HG03025 (cell line): ENCODE measurements around the gene LRP1B.
A peak's percentile ranks its signal among the peaks of the same experiment; 100 is the strongest.

Experiments
- ATAC-seq: cut with Tn5 transposase; IDR thresholded peaks from one replicate; pipeline ENCODE4 v1.9.1; 2021; ENCODE audit warnings: mild to moderate bottlenecking, moderate library complexity; ENCODE audit not compliant: unreplicated experiment, low FRiP score

The LRP1B gene

DNA sequence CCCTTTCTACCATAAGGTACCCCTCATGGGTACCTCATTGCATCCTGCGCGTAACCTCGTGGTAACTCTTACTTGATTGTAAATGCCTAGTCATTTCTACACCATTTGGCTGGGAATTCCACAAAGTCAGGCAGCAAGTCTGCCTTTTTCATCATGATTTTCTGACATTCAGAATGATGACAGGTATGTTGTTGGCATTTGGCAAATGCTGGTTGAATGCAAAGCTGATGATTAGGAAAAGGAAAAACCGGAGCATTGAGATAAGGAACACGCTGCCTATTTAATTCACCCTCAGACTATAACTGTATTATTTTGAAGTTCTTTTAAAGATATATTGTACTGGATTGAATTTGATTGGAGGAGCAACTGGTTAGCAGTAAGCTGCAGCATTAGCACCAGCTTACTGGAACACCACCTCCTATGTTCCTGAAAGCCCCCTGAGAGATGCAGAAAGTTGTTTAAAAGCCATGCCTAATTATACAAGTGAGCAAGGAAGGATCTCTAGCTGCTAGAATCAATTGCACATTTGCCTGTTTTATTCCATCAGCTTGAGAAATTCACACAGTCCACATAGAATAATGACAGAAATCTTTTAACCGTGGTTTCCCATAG, 520.1 kb downstream of the LRP1B start:
- no peak for ATAC-seq

- no peak for ATAC-seq
Observed at GRCh38 chr2:141605163-141605562, 525.7 kb downstream of the LRP1B start.

DNA sequence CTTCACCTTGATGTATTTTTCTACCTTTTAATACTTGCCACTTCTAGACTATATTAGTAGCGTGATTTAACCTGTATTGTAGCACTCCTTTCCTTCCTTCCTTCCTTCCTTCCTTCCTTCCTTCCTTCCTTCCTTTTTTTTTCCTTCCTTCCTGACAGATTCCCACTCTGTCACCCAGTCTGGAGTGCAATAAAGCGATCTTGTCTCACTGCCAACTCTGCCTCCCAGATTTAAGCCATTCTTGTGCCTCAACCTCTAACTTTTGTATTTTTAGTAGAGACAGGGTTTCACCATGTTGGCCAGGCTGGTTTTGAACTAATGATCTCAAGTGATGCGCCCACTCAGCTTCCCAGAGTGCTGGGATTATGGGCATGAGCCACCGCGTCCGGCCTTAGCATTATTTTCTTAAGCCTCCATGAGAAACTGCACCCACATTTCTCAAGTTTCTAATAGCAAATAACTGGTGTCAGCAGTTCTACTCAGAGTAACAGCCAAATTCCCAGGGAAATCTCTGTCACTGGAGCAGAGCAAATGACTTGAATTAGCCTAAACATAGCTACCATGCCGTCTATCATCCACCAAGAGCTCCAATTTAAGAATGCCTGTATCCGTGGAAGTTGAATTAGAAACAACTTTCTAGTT, 529.2 kb downstream of the LRP1B start:
- ATAC-seq = no peak

- ATAC-seq = no peak
Observed at GRCh38 chr2:141599721-141600120, 531.1 kb downstream of the LRP1B start.

GRCh38 chr2:141598982-141599381, 531.8 kb downstream of the LRP1B start:
- no peak for ATAC-seq

DNA sequence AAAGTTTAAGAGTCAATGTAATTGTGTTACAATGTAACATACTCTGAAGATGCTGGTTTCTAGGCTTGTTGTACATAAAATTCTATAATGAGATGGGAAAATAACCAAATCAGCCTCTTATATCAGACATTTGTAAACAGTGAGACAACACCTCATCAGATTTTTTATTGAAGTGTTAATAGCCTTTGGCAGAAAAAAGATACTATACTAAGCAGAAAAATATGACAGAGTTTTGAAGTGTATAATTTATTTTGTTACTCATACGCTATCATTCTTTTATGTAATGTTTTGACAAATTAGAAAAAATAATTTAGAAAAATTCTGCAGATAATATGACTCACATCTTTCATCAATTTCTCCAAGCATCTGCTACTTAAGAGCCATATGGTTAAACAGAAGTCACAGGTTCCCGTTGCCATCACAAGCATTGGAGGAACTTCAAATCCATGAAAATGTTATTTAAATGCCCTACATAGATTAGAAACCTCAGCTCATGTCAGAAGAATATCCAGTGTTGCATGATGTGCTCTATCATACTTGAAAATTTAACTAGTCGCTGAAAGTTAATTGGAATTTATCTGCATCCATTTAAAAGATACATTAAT, 535.4 kb downstream of the LRP1B start:
- no peak for ATAC-seq

- no peak for ATAC-seq
Observed at GRCh38 chr2:141591787-141592186, 539.0 kb downstream of the LRP1B start.

GRCh38 chr2:141590620-141591019, 540.2 kb downstream of the LRP1B start:
- ATAC-seq = no peak

GRCh38 chr2:141589314-141589713, 541.5 kb downstream of the LRP1B start:
- no peak for ATAC-seq

GRCh38 chr2:141586985-141587384, 543.8 kb downstream of the LRP1B start:
- ATAC-seq = no peak

- no peak for ATAC-seq
Observed at GRCh38 chr2:141582213-141582612, 548.6 kb downstream of the LRP1B start.

DNA sequence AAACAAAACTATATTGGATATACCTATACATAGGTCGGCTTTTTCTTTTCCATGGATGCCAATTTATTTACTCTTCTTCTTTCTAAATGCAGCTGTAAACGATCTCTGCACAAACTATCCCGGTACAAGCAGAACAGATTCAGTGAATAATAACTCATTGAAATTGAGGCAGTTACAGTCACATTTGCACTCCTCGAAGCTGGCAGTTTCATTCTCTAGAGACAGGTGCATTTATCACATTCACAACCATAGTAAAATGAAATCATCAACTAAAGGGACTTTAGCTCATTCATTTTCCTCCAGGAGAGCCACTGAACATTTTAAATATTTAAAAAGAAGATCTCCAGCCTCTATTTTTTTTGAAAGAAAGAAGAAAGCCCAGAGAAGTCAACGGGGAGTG, 551.7 kb downstream of the LRP1B start:
- no peak for ATAC-seq

GRCh38 chr2:141570474-141571131, 560.2 kb downstream of the LRP1B start:
- no peak for ATAC-seq

DNA sequence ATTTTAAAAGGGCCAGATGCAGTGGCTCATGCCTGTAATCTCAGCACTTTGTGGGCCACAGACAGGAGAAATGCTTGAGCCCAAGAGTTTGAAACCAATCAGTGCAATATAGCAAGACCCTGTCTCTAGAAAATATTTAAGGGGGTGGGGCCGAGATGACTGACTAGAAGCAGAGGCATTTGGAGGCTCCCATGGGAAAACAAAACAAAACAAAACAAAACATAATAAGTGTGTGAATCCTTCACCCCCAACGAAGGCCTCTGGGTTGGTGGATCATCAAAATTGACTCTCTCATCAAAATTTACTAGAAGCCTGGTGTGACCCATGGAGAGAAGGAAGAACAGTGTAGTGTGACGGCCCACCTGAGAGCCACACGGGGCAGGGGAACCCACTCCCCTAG, 560.9 kb downstream of the LRP1B start:
- ATAC-seq = no peak

DNA sequence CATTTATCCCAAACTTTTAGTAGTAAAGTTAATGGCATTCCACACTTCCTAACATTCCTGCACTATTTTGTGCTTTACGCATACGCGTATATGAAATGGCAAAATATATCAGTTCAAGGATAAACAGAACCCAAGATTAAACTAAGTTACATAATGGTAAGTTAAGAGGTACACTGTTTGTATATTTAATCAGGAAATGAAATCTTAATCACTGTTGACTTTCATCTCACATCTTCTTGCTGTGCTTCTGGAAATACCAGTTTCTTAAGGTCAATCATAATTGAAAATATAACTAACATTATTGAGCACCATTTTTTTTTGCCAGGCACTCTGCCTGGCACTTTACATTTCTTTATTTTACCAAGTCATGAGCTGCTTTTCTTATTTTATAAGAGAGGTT, 565.2 kb downstream of the LRP1B start:
- ATAC-seq = no peak

- ATAC-seq = no peak
Observed at GRCh38 chr2:141560723-141561122, 570.1 kb downstream of the LRP1B start.

DNA sequence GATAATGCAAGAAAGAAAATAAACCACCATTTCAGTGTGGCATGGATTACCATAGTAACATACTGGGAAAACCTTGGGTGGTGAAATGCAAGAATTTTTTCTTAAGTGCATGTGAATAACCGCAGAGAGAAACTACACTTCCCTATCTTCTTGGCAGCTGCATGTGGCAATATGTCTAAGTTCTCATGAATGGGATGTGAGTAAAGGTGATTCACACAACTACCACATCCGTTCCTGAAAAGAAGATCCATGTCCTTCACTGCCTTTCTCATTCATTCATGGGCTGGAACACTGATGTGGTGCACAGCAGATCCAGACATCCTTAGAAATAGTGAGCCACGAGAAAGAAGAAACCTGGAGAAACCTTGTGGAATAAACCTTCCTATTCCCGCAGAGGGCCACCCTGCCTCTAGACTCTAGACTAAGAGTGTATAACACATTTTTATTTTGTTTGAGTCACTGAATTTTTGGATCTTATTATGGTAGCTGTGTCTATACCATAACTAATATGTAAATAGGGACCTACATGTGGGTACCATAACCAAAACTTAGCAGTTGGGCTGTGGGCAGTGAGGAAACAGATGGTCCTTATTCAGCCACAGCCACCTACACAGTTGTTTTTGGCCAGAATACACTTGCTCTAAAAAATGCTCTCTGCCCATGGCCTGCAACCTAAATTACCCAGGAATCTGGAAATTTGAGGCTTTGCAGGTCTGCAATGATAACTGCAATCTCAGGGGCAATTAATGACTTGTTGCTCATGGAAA, 573.3 kb downstream of the LRP1B start:
- peak; percentile 57 for ATAC-seq

GRCh38 chr2:141555876-141556470, 574.8 kb downstream of the LRP1B start:
- ATAC-seq = no peak

DNA sequence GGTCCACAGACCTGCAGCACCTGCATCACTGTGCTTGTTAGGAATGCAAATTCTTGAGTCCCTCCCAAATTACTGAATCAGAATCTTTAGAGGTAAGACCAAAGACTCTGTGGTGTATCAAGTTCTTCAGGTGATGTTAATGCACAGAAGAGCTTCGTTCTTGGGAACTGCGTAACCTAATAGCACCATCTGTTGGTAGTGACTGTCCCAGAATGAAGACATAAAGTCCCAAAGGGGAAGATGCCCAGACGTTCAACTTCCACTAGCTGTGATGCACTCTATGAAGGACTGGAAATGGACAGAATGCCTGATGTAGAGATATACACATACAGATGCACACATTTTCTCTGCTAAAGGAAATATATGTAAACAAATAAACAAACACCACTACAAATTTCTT, 576.0 kb downstream of the LRP1B start:
- peak; percentile 92 for ATAC-seq

DNA sequence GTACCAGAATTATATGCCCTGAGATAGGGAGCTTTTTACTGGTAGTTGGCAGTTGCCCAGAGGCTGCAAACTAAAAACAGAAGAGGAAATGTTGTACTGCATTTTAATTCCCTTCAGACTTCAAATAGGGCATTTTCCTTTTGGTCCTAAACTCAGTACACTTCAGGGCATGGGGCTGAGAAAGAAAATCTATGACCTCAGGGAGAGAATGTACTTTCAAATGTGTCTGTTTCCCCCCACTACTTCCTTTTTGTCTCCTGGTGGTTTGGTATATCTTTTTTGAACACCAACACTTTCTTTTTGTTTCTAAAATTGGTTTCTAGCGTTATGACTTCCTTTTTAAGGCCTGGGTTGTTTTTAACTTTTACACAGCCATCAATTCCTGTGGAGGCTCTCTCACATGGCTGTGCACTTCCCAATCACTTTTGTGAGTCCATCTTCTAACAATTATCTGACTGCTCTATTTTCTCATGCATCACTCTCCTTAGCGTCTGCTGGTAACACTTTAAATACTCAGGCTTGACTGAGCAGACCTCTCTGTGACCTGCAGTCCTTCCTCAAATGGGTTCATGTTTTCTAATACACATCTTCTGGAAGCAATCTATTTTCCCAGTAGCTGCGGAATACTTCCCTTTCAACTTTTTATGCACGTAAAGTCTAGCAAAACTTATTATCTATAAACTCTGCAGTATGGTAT, 596.0 kb downstream of the LRP1B start:
- peak; percentile 95 for ATAC-seq
